WTC11 (cell line): ENCODE data around the gene SERPINA6.

Experiments
- CREM ChIP-seq: sonication (generic); formaldehyde crosslinking; IDR thresholded peaks from 2 replicates; pipeline ENCODE4 v1.8.1; 2022; ENCODE audit warnings: mild to moderate bottlenecking, missing genetic modification reagents, moderate library complexity
- JUN ChIP-seq: sonication (generic); formaldehyde crosslinking; IDR thresholded peaks from 2 replicates; pipeline ENCODE4 v1.8.0; 2023; ENCODE audit warnings: mild to moderate bottlenecking, missing genetic modification reagents
- NFE2L1 ChIP-seq: sonication (generic); formaldehyde crosslinking; IDR thresholded peaks from 2 replicates; pipeline ENCODE4 v1.8.1; 2023; ENCODE audit warnings: missing genetic modification reagents
- SP1 ChIP-seq: sonication (generic); formaldehyde crosslinking; conservative IDR thresholded peaks from 2 replicates; pipeline ENCODE4 v1.8.1; 2022; ENCODE audit warnings: missing genetic modification reagents
- ZBTB21 ChIP-seq: sonication (generic); formaldehyde crosslinking; IDR thresholded peaks from 2 replicates; pipeline ENCODE4 v1.8.1; 2023; ENCODE audit warnings: mild to moderate bottlenecking, missing genetic modification reagents, borderline replicate concordance
- ZNF263 ChIP-seq: sonication (generic); formaldehyde crosslinking; IDR thresholded peaks from 2 replicates; pipeline ENCODE4 v1.8.1; 2022; ENCODE audit warnings: low read depth, mild to moderate bottlenecking, moderate library complexity, missing genetic modification reagents
- TF ChIP-seq, protein P1 (sequence below): fragments of 200-600 bp; IDR thresholded peaks from 2 replicates; pipeline ENCODE4 v1.8.0; 2022; ENCODE audit warnings: antibody characterized with exemption
- TF ChIP-seq, protein P2 (sequence below): sonication (generic); formaldehyde crosslinking; conservative IDR thresholded peaks from 2 replicates; pipeline ENCODE4 v1.8.1; 2022; ENCODE audit warnings: mild to moderate bottlenecking, missing genetic modification reagents

DNA sequence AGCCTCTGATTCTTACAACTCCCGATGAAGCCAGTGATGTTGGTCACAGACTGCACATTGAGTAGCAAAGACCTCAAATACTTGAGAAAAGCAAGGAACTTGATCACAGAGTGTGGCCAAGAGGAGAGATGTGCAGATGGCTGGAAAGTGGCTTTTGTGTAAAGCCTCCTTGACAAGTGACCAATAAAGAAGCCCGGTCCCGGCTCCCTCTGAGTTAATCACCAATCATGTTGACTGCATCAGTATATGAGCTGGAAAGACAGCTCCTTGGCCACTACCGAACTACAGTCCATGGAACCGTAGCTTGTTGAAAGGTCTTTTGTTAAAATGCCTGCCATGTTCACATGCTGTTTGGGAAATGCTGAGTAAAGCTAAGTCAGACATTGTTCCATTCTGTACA is 23.7 kb upstream of the SERPINA6 start:
- TF ChIP-seq SP1 (no peak), ZNF263 (CRISPR knock-in tag) (no peak), CREM (no peak), JUN (CRISPR knock-in tag) (no peak), ZBTB21 (CRISPR knock-in tag) (no peak), NFE2L1 (CRISPR knock-in tag) (no peak)
- TF ChIP-seq, protein P1, sequence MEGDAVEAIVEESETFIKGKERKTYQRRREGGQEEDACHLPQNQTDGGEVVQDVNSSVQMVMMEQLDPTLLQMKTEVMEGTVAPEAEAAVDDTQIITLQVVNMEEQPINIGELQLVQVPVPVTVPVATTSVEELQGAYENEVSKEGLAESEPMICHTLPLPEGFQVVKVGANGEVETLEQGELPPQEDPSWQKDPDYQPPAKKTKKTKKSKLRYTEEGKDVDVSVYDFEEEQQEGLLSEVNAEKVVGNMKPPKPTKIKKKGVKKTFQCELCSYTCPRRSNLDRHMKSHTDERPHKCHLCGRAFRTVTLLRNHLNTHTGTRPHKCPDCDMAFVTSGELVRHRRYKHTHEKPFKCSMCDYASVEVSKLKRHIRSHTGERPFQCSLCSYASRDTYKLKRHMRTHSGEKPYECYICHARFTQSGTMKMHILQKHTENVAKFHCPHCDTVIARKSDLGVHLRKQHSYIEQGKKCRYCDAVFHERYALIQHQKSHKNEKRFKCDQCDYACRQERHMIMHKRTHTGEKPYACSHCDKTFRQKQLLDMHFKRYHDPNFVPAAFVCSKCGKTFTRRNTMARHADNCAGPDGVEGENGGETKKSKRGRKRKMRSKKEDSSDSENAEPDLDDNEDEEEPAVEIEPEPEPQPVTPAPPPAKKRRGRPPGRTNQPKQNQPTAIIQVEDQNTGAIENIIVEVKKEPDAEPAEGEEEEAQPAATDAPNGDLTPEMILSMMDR: no peak
- TF ChIP-seq, protein P2, sequence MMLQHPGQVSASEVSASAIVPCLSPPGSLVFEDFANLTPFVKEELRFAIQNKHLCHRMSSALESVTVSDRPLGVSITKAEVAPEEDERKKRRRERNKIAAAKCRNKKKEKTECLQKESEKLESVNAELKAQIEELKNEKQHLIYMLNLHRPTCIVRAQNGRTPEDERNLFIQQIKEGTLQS (CRISPR knock-in tag): no peak
